GM21723 (cell line): ENCODE results near the gene OR11A1.
"Not testable (repeated sequence)": the region's sequence is repeated elsewhere in the genome, so short reads cannot be mapped to it uniquely, and the experiment has no call there.

Source experiments
- ATAC-seq: cut with Tn5 transposase; IDR thresholded peaks from one replicate; pipeline ENCODE4 v1.9.1; 2021; ENCODE audit warnings: mild to moderate bottlenecking, moderate library complexity; ENCODE audit not compliant: unreplicated experiment

The OR11A1 gene

GRCh38 chr6:29479560-29479959, 22.7 kb upstream of the OR11A1 start:
- no peak for ATAC-seq

GRCh38 chr6:29478740-29479139, 21.9 kb upstream of the OR11A1 start:
- ATAC-seq: no peak

GRCh38 chr6:29477923-29478450, 21.1 kb upstream of the OR11A1 start:
- ATAC-seq: no peak

- no peak for ATAC-seq
These were observed 18.1 kb upstream of the OR11A1 start for GRCh38 chr6:29474996-29475395.

GRCh38 chr6:29466241-29466640, 9.4 kb upstream of the OR11A1 start:
- no peak for ATAC-seq

- no peak for ATAC-seq
These were observed 8.9 kb upstream of the OR11A1 start for GRCh38 chr6:29465801-29466200.

GRCh38 chr6:29465279-29465678, 8.4 kb upstream of the OR11A1 start:
- ATAC-seq: no peak

- no peak for ATAC-seq
These were observed 5.2 kb upstream of the OR11A1 start for GRCh38 chr6:29462022-29462421.

- no peak for ATAC-seq
These were observed 4.3 kb upstream of the OR11A1 start for GRCh38 chr6:29461021-29461814.

- no peak for ATAC-seq
These were observed 5.2 kb downstream of the OR11A1 start for GRCh38 chr6:29451471-29452193.

- no peak for ATAC-seq
These were observed 9.2 kb downstream of the OR11A1 start for GRCh38 chr6:29447670-29448069.

- ATAC-seq: not testable (repeated sequence)
These were observed 12.8 kb downstream of the OR11A1 start for GRCh38 chr6:29444031-29444430.

GRCh38 chr6:29442719-29443118, 14.2 kb downstream of the OR11A1 start:
- no peak for ATAC-seq

GRCh38 chr6:29439006-29439405, 17.9 kb downstream of the OR11A1 start, which contains the start of gene OR10C1:
Gene OR10C1, plus strand, starts transcription at chr6:29439306. Its CDS starts 710 bp downstream, at chr6:29440016.
- no peak for ATAC-seq

- ATAC-seq: not testable (repeated sequence)
These were observed 20.1 kb downstream of the OR11A1 start for GRCh38 chr6:29436730-29437129.

- ATAC-seq: no peak
These were observed 30.2 kb downstream of the OR11A1 start for GRCh38 chr6:29426654-29427053.

- ATAC-seq: no peak
These were observed 31.8 kb downstream of the OR11A1 start for GRCh38 chr6:29425075-29425474.

GRCh38 chr6:29424575-29424974, 32.3 kb downstream of the OR11A1 start:
- no peak for ATAC-seq

- ATAC-seq: no peak
These were observed 32.7 kb downstream of the OR11A1 start for GRCh38 chr6:29424168-29424567.

GRCh38 chr6:29419516-29419915, 37.4 kb downstream of the OR11A1 start:
- ATAC-seq: no peak

- ATAC-seq: no peak
These were observed 42.3 kb downstream of the OR11A1 start, which contains the start of gene OR12D1 for GRCh38 chr6:29414588-29414987. Gene OR12D1, plus strand, starts transcription at chr6:29414928.

GRCh38 chr6:29403801-29404200, 53.1 kb downstream of the OR11A1 start:
- no peak for ATAC-seq
